ENCODE data around the gene DENND5A. TPM values are rescaled to one million over a fixed set of nuclear protein-coding genes. Genes with fewer than 3 reads are reported as not detected.
"Not testable (repeated sequence)": the region's sequence is repeated elsewhere in the genome, so short reads cannot be mapped to it uniquely, and the experiment has no call there.

Gene DENND5A
- total and polyA plus RNA-seq, 9 of the 15 experiments (the other 6 are each of a cell fraction or from before 2014, with no cell fraction given) = 11.7 to 130 (median 46.3) TPM

DNA sequence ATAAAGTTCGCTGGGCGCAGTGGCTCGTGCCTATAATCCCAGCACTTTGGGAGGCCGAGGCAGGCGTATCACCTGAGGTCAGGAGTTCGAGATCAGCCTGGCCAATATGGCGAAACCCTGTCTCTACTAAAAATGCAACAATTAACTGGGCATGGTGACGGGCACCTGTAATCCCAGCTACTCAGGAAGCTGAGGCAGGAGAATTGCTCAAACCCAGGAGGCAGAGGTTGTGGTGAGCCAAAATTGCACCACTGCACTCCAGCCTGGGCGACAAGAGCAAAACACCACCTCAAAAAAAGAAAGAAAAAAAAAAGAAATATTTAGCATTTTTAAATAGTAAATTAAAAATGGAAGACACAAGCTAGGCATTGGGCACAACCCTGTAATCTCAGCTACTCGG is 28.9 kb downstream of the DENND5A start:
- H3K4me3 ChIP-seq; FAIRE-seq; H3K36me3 ChIP-seq (ENCODE audit: control insufficient read depth, insufficient read depth, low read length); BruUV-seq (replicated peaks); H3K27ac ChIP-seq (ENCODE audit: extremely low read depth, low read depth, low read length); DNase-seq (ENCODE audit: extremely low read depth in 1 of 4, low spot score in 3 of 4); intact Hi-C loops (cut with micrococcal nuclease); H3K4me2 ChIP-seq (ENCODE audit: insufficient read depth, low read length); H3K9me3 ChIP-seq (replicated peaks; ENCODE audit: control insufficient read depth, insufficient read depth, low read depth, low read length); CTCF ChIA-PET (ENCODE audit: low intra/inter-chr PET ratio); H3K4me1 ChIP-seq (replicated peaks in 1 of 2; ENCODE audit: control insufficient read depth in 2 of 2, insufficient read depth in 2 of 2, low read length in 2 of 2); H4K20me1 ChIP-seq (replicated peaks; ENCODE audit: control insufficient read depth, insufficient read depth, low read length); H3K27me3 ChIP-seq (ENCODE audit: control insufficient read depth in 2 of 2, insufficient read depth in 2 of 2, low read length in 2 of 2); H2AFZ ChIP-seq (ENCODE audit: low read depth, low read length); in situ Hi-C loops (cut with MboI); H3K9ac ChIP-seq (ENCODE audit: insufficient read depth in 1 of 2, low read depth in 2 of 2, low read length in 2 of 2); H3K9me1 ChIP-seq (ENCODE audit: control insufficient read depth, insufficient read depth, low read length); ATAC-seq: not testable (repeated sequence)
- POLR2A ChIA-PET = interaction anchor here (1.2 kb wide), 1 partner anchor 10 kb away, joined by 7 read pairs; no protein-coding TSS in a partner anchor
- peaks cover 63% of the 10 kb centered on the region for H3K79me2 ChIP-seq (ENCODE audit: control insufficient read depth, insufficient read depth, low read length)
- 85% methylated on average over 6 of the region's 10 CpGs for WGBS (ENCODE audit: insufficient coverage, low coverage, missing lambda C conversion rate)

DNA sequence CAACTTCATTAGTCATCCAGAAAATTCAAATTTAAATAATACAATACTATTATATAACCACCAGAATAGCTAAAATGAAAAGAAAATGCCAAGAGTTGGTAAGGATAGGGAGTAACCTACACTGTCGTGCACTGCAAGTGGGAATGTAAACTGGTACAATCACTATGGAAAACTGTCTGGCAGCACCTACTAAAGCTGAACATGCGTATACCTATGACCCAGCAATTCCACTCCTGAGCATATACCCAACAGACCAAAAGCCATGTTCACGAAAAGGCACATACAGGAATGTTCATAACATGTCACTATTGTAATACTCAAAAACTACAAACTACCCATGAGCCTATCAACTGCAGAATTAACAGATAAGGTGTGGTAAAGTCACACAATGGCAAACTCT is 32.7 kb downstream of the DENND5A start:
- ChIA-PET CTCF (ENCODE audit: low intra/inter-chr PET ratio) (no interaction called here), POLR2A (interaction anchor here (1.9 to 4.7 kb wide), 2 partner anchors 13 to 22 kb away, joined by 6 to 14 read pairs; no protein-coding TSS in a partner anchor)
- no TSS peak for BruUV-seq (replicated peaks)

More for the DNA sequence above, 32.7 kb downstream of the DENND5A start:
- Histone ChIP-seq H2AFZ (ENCODE audit: low read depth, low read length) (no peak overlapping the region), H3K4me3 (no peak overlapping the region), H3K4me2 (ENCODE audit: insufficient read depth, low read length) (no peak overlapping the region), H3K4me1 (replicated peaks in 1 of 2; ENCODE audit: control insufficient read depth in 2 of 2, insufficient read depth in 2 of 2, low read length in 2 of 2) (peaks cover 13 to 20% of the 10 kb centered on the region in 2 experiments; a peak in 4 of 5 replicates), H3K9me3 (replicated peaks; ENCODE audit: control insufficient read depth, insufficient read depth, low read depth, low read length) (no peaks in the 10 kb centered on the region), H4K20me1 (replicated peaks; ENCODE audit: control insufficient read depth, insufficient read depth, low read length) (no peaks in the 10 kb centered on the region; the same call in 1 of the 2 replicates), H3K9me1 (ENCODE audit: control insufficient read depth, insufficient read depth, low read length) (no peaks in the 10 kb centered on the region), H3K27me3 (ENCODE audit: control insufficient read depth in 2 of 2, insufficient read depth in 2 of 2, low read length in 2 of 2) (no peaks in the 10 kb centered on the region), H3K79me2 (ENCODE audit: control insufficient read depth, insufficient read depth, low read length) (peaks cover 81% of the 10 kb centered on the region), H3K36me3 (ENCODE audit: control insufficient read depth, insufficient read depth, low read length) (no peaks in the 10 kb centered on the region), H3K27ac (ENCODE audit: extremely low read depth, low read depth, low read length) (no peak overlapping the region), H3K9ac (ENCODE audit: insufficient read depth in 1 of 2, low read depth in 2 of 2, low read length in 2 of 2) (no peak overlapping the region)
- no peak for TF ChIP-seq CAMTA2 (CRISPR knock-in tag; conservative IDR thresholded peaks at IDR 0.05)
- no peak for TF ChIP-seq RB1 (IDR thresholded peaks at IDR 0.05; ENCODE audit: low read depth)
- TF ChIP-seq ARHGAP35 (IDR thresholded peaks at IDR 0.05; ENCODE audit: partially characterized antibody) = no peak
- no peak for TF ChIP-seq NR2C2 (CRISPR knock-in tag; IDR thresholded peaks at IDR 0.05)
- TF ChIP-seq NR2C2 (tag; IDR thresholded peaks at IDR 0.05) = no peak
- TF ChIP-seq ZNF232 (CRISPR knock-in tag; IDR thresholded peaks at IDR 0.05) = no peak
- TF ChIP-seq KDM5B (IDR thresholded peaks at IDR 0.05; ENCODE audit: insufficient replicate concordance, low read depth, low read length) = no peak
- no peak for TF ChIP-seq TAL1 (IDR thresholded peaks at IDR 0.05)
- no peak for TF ChIP-seq HEY1 (CRISPR knock-in tag; IDR thresholded peaks at IDR 0.05; ENCODE audit: borderline replicate concordance)
- TF ChIP-seq HLTF (IDR thresholded peaks at IDR 0.05) = no peak
- TF ChIP-seq NCOA6 (IDR thresholded peaks at IDR 0.05) = no peak
- no peak for TF ChIP-seq ZC3H8 (IDR thresholded peaks at IDR 0.05)
- TF ChIP-seq U2AF2 (optimal IDR thresholded peaks at IDR 0.05; ENCODE audit: low read depth, low read length) = no peak
- TF ChIP-seq MBD2 (IDR thresholded peaks at IDR 0.05; ENCODE audit: borderline replicate concordance, low read depth) = no peak
- intact Hi-C loops (cut with micrococcal nuclease) (no loop called here), in situ Hi-C loops (cut with MboI) (no loop called here)
- no peak for FAIRE-seq
- DNase-seq (ENCODE audit: extremely low read depth in 1 of 4, low spot score in 3 of 4) = no peak
- 77% methylated on average over 3 of the region's 3 CpGs for WGBS (ENCODE audit: insufficient coverage, low coverage, missing lambda C conversion rate)
- no peak; the same call in 2 of the 3 replicates for ATAC-seq
